Liver (tissue), 9 donors: Measurements from ENCODE around the gene EFCAB11. TPM values are rescaled to one million over a fixed set of nuclear protein-coding genes. Genes with fewer than 3 reads are reported as not detected.

Experiments
- DNase-seq: peaks from one replicate; pipeline ENCODE4 v3.0.0-alpha.2; 2017; ENCODE audit warnings: low spot score
- H3K27ac ChIP-seq, 2 donors: one replicate each; pipeline ENCODE4 v1.7.0; 2013; ENCODE audit warnings: inconsistent platforms in 2 of 2, low read length in 2 of 2, control low read depth in 1 of 2, low read depth in 1 of 2, mild to moderate bottlenecking in 1 of 2
- H3K27me3 ChIP-seq, 4 donors: one replicate each; pipeline versions ENCODE4 v1.6.1 to v1.7.0; 2013; ENCODE audit warnings: low read length in 3 of 4, inconsistent platforms in 1 of 4, mild to moderate bottlenecking in 1 of 4, moderate library complexity in 1 of 4; ENCODE audit not compliant: control insufficient read depth in 4 of 4, insufficient read depth in 4 of 4
- H3K36me3 ChIP-seq, 4 donors: one replicate each; pipeline versions ENCODE4 v1.6.1 to v1.7.0; 2013; ENCODE audit warnings: low read length in 3 of 4, mild to moderate bottlenecking in 3 of 4, low read depth in 1 of 4, moderate library complexity in 1 of 4; ENCODE audit not compliant: control insufficient read depth in 4 of 4, insufficient read depth in 3 of 4
- H3K4me1 ChIP-seq, 4 donors: one replicate each; pipeline versions ENCODE4 v1.6.1 to v1.7.0; 2013; ENCODE audit warnings: low read length in 3 of 4, mild to moderate bottlenecking in 3 of 4, moderate library complexity in 1 of 4; ENCODE audit not compliant: control insufficient read depth in 4 of 4, insufficient read depth in 4 of 4
- H3K4me3 ChIP-seq, 3 donors: one replicate each; pipeline versions ENCODE4 v1.6.1 to v1.7.0; 2013; ENCODE audit warnings: low read length in 3 of 3, control low read depth in 1 of 3, low read depth in 1 of 3, mild to moderate bottlenecking in 1 of 3
- H3K9ac ChIP-seq, 2 donors: one replicate each; pipeline ENCODE4 v1.7.0; 2013; ENCODE audit warnings: low read length in 2 of 2, mild to moderate bottlenecking in 2 of 2, moderate library complexity in 2 of 2, control low read depth in 1 of 2, low read depth in 1 of 2
- H3K9me3 ChIP-seq, 4 donors: one replicate each; pipeline versions ENCODE4 v1.6.1 to v1.7.0; 2013; ENCODE audit warnings: low read length in 3 of 4; ENCODE audit not compliant: control insufficient read depth in 4 of 4
- FOXA1 ChIP-seq: IDR thresholded peaks from 2 replicates; pipeline ENCODE4 v1.6.1; 2016; ENCODE audit warnings: antibody characterized with exemption
- FOXA2 ChIP-seq: IDR thresholded peaks from 2 replicates; pipeline ENCODE4 v1.6.1; 2016; ENCODE audit warnings: antibody characterized with exemption
- GABPA ChIP-seq, 2 donors: IDR thresholded peaks in 1 of 2; conservative IDR thresholded peaks in 1 of 2; 2 replicates each; pipeline ENCODE4 v1.6.1; 2016; ENCODE audit warnings: antibody characterized with exemption in 2 of 2, mild to moderate bottlenecking in 1 of 2, moderate library complexity in 1 of 2
- HNF4A ChIP-seq, 2 donors: conservative IDR thresholded peaks; 2 replicates each; pipeline ENCODE4 v1.6.1; 2016; ENCODE audit warnings: antibody characterized with exemption in 2 of 2, mild to moderate bottlenecking in 2 of 2
- HNF4G ChIP-seq: IDR thresholded peaks from 2 replicates; pipeline ENCODE4 v1.6.1; 2016; ENCODE audit warnings: antibody characterized with exemption
- JUND ChIP-seq, 2 donors: IDR thresholded peaks; 2 replicates each; pipeline ENCODE4 v1.6.1; 2016; ENCODE audit warnings: antibody characterized with exemption in 2 of 2
- MAX ChIP-seq: IDR thresholded peaks from 2 replicates; pipeline ENCODE4 v1.6.1; 2016; ENCODE audit warnings: antibody characterized with exemption
- NR2F2 ChIP-seq: IDR thresholded peaks from 2 replicates; pipeline ENCODE4 v1.6.1; 2016; ENCODE audit warnings: antibody characterized with exemption
- RAD21 ChIP-seq, 2 donors: IDR thresholded peaks; 2 replicates each; pipeline ENCODE4 v1.6.1; 2016; ENCODE audit warnings: antibody characterized with exemption in 2 of 2, mild to moderate bottlenecking in 2 of 2
- TAF1 ChIP-seq: conservative IDR thresholded peaks from 2 replicates; pipeline ENCODE4 v1.6.1; 2016; ENCODE audit warnings: antibody characterized with exemption, mild to moderate bottlenecking
- YY1 ChIP-seq: IDR thresholded peaks from 2 replicates; pipeline ENCODE4 v1.6.1; 2016; ENCODE audit warnings: antibody characterized with exemption, mild to moderate bottlenecking
- ZBTB33 ChIP-seq: IDR thresholded peaks from 2 replicates; pipeline ENCODE4 v1.6.1; 2016; ENCODE audit warnings: antibody characterized with exemption
- WGBS: extraction: QIAGEN DNeasy Blood & Tissue Kit; methylation state at CpG from one replicate; pipeline ENCODE4 v1.1.7; 2013; 5-methylcytosine and 5-hydroxymethylcytosine counted together
- polyA plus RNA-seq, 2 donors: library from polyadenylated mRNA; stranded (reverse) in 1 of 2; unstranded in 1 of 2; fragments of 200-250 nt in 1 of 2; fragments of >200 nt in 1 of 2; fragmentation: Nextera tagmentation in 1 of 2; extraction: Ambion mirVana in 1 of 2; gene quantifications; one replicate each; pipeline versions ENCODE4 v1.2.1 to v1.2.3, GENCODE V29; 2013 to 2015
- total RNA-seq, 2 donors: library from RNA; depleted of rRNA; stranded (reverse); fragments of >200 nt; gene quantifications; one replicate each; pipeline ENCODE4 v1.2.3, GENCODE V29; 2014
- TF ChIP-seq, protein P1 (sequence below): IDR thresholded peaks from 2 replicates; pipeline ENCODE4 v1.6.1; 2016; ENCODE audit warnings: antibody characterized with exemption
- donor health status: healthy.
- donor health status: healthy.
- donor health status: healthy.
- donor health status: healthy.
- donor health status: healthy.

The EFCAB11 gene
- total and polyA plus RNA-seq, 4 donors = 2.1 to 4.7 (median 3.4) TPM

GRCh38 chr14:89757313-89757939 is 197.1 kb downstream of the EFCAB11 start:
- Histone ChIP-seq H3K27ac (no peak overlapping the region), H3K4me1 (no peaks in the 10 kb centered on the region), H3K9ac (no peak overlapping the region), H3K9me3 (no peaks in the 10 kb centered on the region), H3K36me3 (no peaks in the 10 kb centered on the region), H3K27me3 (no peaks in the 10 kb centered on the region), H3K4me3 (no peak overlapping the region)
- TF ChIP-seq TAF1 (no peak), HNF4G (no peak), GABPA (IDR thresholded peaks at IDR 0.05 in 1 of 2, conservative IDR thresholded peaks at IDR 0.05 in 1 of 2) (no peak), FOXA2 (no peak), YY1 (no peak), RAD21 (IDR thresholded peaks at IDR 0.05) (no peak), NR2F2 (no peak)
- TF ChIP-seq, protein P1, sequence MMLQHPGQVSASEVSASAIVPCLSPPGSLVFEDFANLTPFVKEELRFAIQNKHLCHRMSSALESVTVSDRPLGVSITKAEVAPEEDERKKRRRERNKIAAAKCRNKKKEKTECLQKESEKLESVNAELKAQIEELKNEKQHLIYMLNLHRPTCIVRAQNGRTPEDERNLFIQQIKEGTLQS = no peak
- no peak for DNase-seq
- 73% methylated on average over 5 of the region's 5 CpGs for WGBS

DNA sequence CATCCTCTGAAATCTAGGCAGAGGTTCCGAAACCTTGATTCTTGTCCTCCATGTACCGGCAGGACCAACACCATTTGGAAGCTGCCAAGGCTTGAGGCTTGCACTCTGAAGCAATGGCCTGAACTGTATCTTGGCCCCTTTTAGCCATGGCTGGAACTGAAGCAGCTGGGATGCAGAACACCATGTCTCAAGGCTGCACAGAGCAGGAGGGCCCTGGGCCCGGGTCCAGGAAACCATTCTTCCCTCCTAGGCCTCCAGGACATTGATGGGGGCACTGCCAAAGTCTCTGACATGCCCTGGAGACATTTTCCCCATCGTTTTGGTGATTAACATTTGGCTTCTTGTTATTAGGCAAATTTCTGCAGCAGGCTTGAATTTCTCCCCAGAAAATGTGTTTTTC is 198.7 kb downstream of the EFCAB11 start:
- DNase-seq = no peak
- no peaks in the 10 kb centered on the region for H3K4me1 ChIP-seq
- TF ChIP-seq RAD21 (IDR thresholded peaks at IDR 0.05) = no peak
- no peak overlapping the region for H3K9ac ChIP-seq
- WGBS = 77% methylated on average over 4 of the region's 4 CpGs
- H3K4me3 ChIP-seq = no peak overlapping the region
- H3K27me3 ChIP-seq = no peaks in the 10 kb centered on the region
- H3K36me3 ChIP-seq = no peaks in the 10 kb centered on the region
- H3K27ac ChIP-seq = no peak overlapping the region
- no peaks in the 10 kb centered on the region for H3K9me3 ChIP-seq

DNA sequence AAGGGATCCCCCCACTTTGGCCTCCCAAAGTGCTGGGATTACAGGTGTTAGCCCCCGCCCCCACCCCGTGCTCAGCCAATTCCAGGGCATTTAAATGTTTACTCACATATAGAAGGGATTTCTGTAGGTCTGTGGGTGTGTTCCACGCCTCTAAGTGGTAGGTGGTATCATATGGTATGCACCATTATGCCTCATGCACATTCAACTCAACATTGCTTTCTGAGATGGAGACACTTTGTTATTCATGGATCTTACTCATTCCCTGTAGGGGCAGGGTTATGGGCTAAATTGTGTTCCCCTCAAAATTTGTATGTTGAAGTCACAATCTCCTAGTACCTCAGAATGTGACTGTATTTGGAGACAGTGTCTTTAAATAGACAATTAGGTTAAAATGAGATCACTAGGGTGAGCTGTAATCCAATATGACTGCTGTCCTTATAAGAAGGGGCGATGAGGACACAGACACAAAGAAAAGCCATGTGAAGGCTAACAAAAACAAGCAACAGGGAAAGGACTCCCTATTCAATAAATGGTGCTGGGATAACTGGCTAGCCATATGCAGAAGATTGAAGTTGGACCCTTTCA is 200.6 kb downstream of the EFCAB11 start:
- DNase-seq = no peak
- no peaks in the 10 kb centered on the region for H3K36me3 ChIP-seq
- 95% methylated on average over 4 of the region's 4 CpGs for WGBS

More for the DNA sequence above, 200.6 kb downstream of the EFCAB11 start:
- Histone ChIP-seq H3K27me3 (no peaks in the 10 kb centered on the region), H3K9me3 (no peaks in the 10 kb centered on the region), H3K9ac (no peak overlapping the region), H3K4me3 (no peak overlapping the region), H3K27ac (no peak overlapping the region), H3K4me1 (no peaks in the 10 kb centered on the region)
- TF ChIP-seq HNF4G (no peak), HNF4A (conservative IDR thresholded peaks at IDR 0.05) (no peak), YY1 (no peak), ZBTB33 (no peak), MAX (no peak), JUND (IDR thresholded peaks at IDR 0.05) (no peak), RAD21 (IDR thresholded peaks at IDR 0.05) (no peak), FOXA1 (no peak), FOXA2 (no peak), TAF1 (no peak)
- TF ChIP-seq, protein P1 = no peak
